SK-N-SH (cell line): ENCODE results near the gene C9orf50.

Experiments used
- CTCF ChIP-seq: fragments of 200-600 bp; sonication (generic); IDR thresholded peaks from 2 replicates; pipeline ENCODE4 v1.6.1; 2017; ENCODE audit warnings: antibody characterized with exemption, mild to moderate bottlenecking, moderate library complexity
- EP300 ChIP-seq, 2 experiments: IDR thresholded peaks; 2 replicates each; pipeline versions ENCODE4 v1.4.0 to v1.6.1; 2012; ENCODE audit warnings: borderline replicate concordance in 1 of 2, low read depth in 1 of 2, low read length in 1 of 2
- GABPA ChIP-seq: IDR thresholded peaks from 2 replicates; pipeline ENCODE4 v1.4.0; 2012; ENCODE audit warnings: low read depth, mild to moderate bottlenecking
- NRF1 ChIP-seq: IDR thresholded peaks from 2 replicates; pipeline ENCODE4 v1.6.1; 2012; ENCODE audit warnings: low read depth, mild to moderate bottlenecking, low read length
- POLR2AphosphoS5 ChIP-seq: IDR thresholded peaks from 2 replicates; pipeline ENCODE4 v1.6.1; 2012; ENCODE audit warnings: low read depth, low read length
- RAD21 ChIP-seq: IDR thresholded peaks from 2 replicates; pipeline ENCODE4 v1.6.1; 2012; ENCODE audit warnings: mild to moderate bottlenecking, low read length
- RFX5 ChIP-seq: IDR thresholded peaks from 2 replicates; pipeline ENCODE4 v1.6.1; 2012; ENCODE audit warnings: mild to moderate bottlenecking, improper control_type of control experiment, low read length
- TAF1 ChIP-seq: IDR thresholded peaks from 2 replicates; pipeline ENCODE4 v1.6.1; 2012; ENCODE audit warnings: low read depth, mild to moderate bottlenecking, low read length, moderate library complexity, borderline replicate concordance
- TCF12 ChIP-seq: IDR thresholded peaks from 2 replicates; pipeline ENCODE4 v1.4.0; 2012
- USF1 ChIP-seq: IDR thresholded peaks from 2 replicates; pipeline ENCODE4 v1.4.0; 2012; ENCODE audit warnings: low read depth, borderline replicate concordance
- TF ChIP-seq, protein P1 (sequence below): IDR thresholded peaks from 2 replicates; pipeline ENCODE4 v1.4.0; 2012; ENCODE audit warnings: low read depth

DNA sequence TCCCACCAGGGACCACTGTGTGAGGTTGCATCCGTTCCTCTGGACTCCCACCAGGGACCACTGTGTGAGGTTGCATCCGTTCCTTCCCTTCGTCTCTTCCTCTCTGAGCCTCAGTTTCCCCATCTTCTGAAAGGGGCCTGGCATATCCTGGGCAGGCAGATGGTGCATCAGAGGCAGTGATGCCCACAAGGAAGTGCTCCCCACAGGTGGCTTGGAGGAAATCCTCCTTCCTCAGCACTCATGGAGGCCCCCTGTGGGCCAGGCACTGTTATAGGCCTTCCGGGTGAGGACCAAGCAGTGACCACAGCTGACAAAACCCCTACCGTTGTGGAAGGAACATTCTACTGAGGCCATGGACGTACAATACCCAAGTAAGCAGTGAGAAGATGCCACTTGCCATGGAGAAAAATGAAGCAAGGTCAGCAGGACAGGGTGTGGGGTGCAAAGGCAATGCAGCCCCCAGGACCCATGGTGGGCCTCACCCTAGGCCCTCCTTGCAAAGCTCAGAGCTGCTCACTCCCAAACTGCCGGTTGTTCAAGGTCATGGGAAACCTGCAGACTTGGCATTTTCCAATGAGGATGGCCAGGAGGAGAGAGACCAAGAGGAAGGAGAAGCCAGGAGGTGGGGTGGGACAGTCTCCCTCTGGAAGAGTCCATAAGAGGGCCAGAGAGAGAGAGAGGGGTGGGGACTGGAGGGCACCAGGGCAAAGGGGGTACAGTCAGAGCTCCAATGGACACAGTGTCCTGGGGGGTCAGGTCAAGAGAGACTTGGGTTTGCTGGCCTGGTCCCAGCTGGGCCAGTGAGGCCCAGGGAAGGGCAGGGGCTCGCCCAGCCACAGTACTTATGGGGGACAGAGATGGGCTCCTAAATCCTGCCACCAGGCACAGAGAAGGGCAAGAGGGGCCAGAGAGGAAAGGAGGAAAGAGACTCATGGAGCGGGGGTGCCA is 51.1 kb downstream of the C9orf50 start:
- TF ChIP-seq CTCF (peak; percentile 51), TAF1 (no peak), TCF12 (no peak), EP300 (IDR thresholded peaks at IDR 0.05; ENCODE audit: borderline replicate concordance in 1 of 2, low read depth in 1 of 2, low read length in 1 of 2) (no peak), GABPA (no peak), NRF1 (no peak), POLR2AphosphoS5 (no peak), RFX5 (no peak), USF1 (no peak), RAD21 (peak; percentile 58)
- TF ChIP-seq, protein P1, sequence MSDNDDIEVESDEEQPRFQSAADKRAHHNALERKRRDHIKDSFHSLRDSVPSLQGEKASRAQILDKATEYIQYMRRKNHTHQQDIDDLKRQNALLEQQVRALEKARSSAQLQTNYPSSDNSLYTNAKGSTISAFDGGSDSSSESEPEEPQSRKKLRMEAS = no peak
